Transverse colon (tissue), 4 donors: ENCODE results near the gene COPS7A. TPM values are rescaled to one million over a fixed set of nuclear protein-coding genes. Genes with fewer than 3 reads are reported as not detected.
A peak's percentile ranks its signal among the peaks of the same experiment; 100 is the strongest.

Experiments
- DNase-seq: peaks from one replicate; pipeline ENCODE4 v3.0.0-alpha.2; 2019
- H3K27ac ChIP-seq, 4 donors: fragments of 200-600 bp; sonication (generic); 2 replicates each; pipeline ENCODE4 v1.5.1; 2016 to 2018; ENCODE audit warnings: inconsistent platforms in 4 of 4
- H3K27me3 ChIP-seq: fragments of 200-600 bp; sonication (generic); 2 replicates; pipeline ENCODE4 v1.5.1; 2017; ENCODE audit warnings: inconsistent platforms
- H3K36me3 ChIP-seq, 4 donors: fragments of 200-600 bp; sonication (generic); 2 replicates each; pipeline ENCODE4 v1.5.1; 2017 to 2019; ENCODE audit warnings: inconsistent platforms in 4 of 4
- H3K4me1 ChIP-seq, 4 donors: fragments of 200-600 bp; sonication (generic); 2 replicates each; pipeline ENCODE4 v1.5.1; 2017 to 2020; ENCODE audit warnings: inconsistent platforms in 4 of 4
- H3K4me3 ChIP-seq, 4 donors: fragments of 200-600 bp; sonication (generic); 1 replicate in 1 of 4; 2 replicates in 3 of 4; pipeline versions ENCODE4 v1.5.1 to v1.6.1; 2017 to 2019; ENCODE audit warnings: inconsistent platforms in 4 of 4
- H3K9me3 ChIP-seq, 2 donors: fragments of 200-600 bp; sonication (generic); 2 replicates each; pipeline ENCODE4 v1.5.1; 2017 to 2019; ENCODE audit warnings: inconsistent platforms in 2 of 2
- EP300 ChIP-seq: sonication (generic); formaldehyde crosslinking; IDR thresholded peaks from one replicate; pipeline ENCODE4 v1.6.1; 2017; ENCODE audit warnings: antibody characterized with exemption, low read depth
- POLR2A ChIP-seq: fragments of 450-650 bp; IDR thresholded peaks from one replicate; pipeline ENCODE4 v1.6.1; 2016; ENCODE audit warnings: antibody characterized with exemption, mild to moderate bottlenecking, moderate library complexity
- POLR2AphosphoS5 ChIP-seq, 3 donors: sonication (generic); formaldehyde crosslinking; IDR thresholded peaks; one replicate each; pipeline ENCODE4 v1.6.1; 2016; ENCODE audit warnings: antibody characterized with exemption in 3 of 3
- whole genome bisulfite sequencing, 2 donors: methylation state at CpG; one replicate each; pipeline ENCODE4 v1.1.5; 2018; ENCODE audit warnings: low coverage in 1 of 2; 5-methylcytosine and 5-hydroxymethylcytosine counted together
- in situ Hi-C, 4 donors: fragments of 200-750 bp; cut with MboI; loops; one replicate each; pipeline versions ENCODE4 v1.15.0 to v1.15.1; 2017; ENCODE audit warnings: low sequenced_read_pairs in 3 of 4, low pct_ligation_motif_present in 1 of 4, low pct_unique_long_range_greater_than_20kb in 1 of 4
- intact Hi-C: fragments of 100-400 bp; cut with DNase I; formaldehyde crosslinking; loops from one replicate; pipeline ENCODE4 v1.15.1; 2023; ENCODE audit warnings: low total_unique reads
- small RNA-seq, 4 donors: library from RNA; depleted of rRNA; stranded (forward); fragments of <200 nt; gene quantifications; one replicate each; pipeline ENCODE3, GENCODE V24; 2016
- total RNA-seq, 4 donors: library from RNA; depleted of rRNA; stranded (reverse); fragments of >200 nt; gene quantifications; one replicate each; pipeline ENCODE4 v1.1.0, GENCODE V29; 2016
- TF ChIP-seq, protein P1 (sequence below), 5 experiments: fragments of 200-600 bp in 3 of 5; fragments of 450-650 bp in 2 of 5; sonication (generic) in 3 of 5; IDR thresholded peaks; 1 replicate in 2 of 5; 2 replicates in 3 of 5; pipeline ENCODE4 v1.5.1; 2016 to 2017; ENCODE audit warnings: antibody characterized with exemption in 5 of 5, inconsistent platforms in 3 of 5, mild to moderate bottlenecking in 2 of 5, moderate library complexity in 1 of 5

The COPS7A gene
- total RNA-seq, 4 donors from 2014 or later: 13.1 to 44.9 (median 36.9) TPM

GRCh38 chr12:6778574-6779550 lies 55.0 kb downstream of the COPS7A start:
- H3K9me3 ChIP-seq: no peaks in the 10 kb centered on the region
- WGBS, 2 donors: 5 to 7% methylated on average over 7 to 31 of the region's 35 CpGs
- peaks cover 4 to 41% (median 15%) of the 10 kb centered on the region in 4 donors for H3K4me1 ChIP-seq
- peak overlapping the region in 3 of 4 donors; percentile 12 to 47 (median 29) for H3K4me3 ChIP-seq
- in situ Hi-C loops (no loop called here), intact Hi-C loops (loop anchor here (10.0 kb wide), 1 partner anchor 164 kb away; no protein-coding TSS in a partner anchor)
- TF ChIP-seq, protein P1, sequence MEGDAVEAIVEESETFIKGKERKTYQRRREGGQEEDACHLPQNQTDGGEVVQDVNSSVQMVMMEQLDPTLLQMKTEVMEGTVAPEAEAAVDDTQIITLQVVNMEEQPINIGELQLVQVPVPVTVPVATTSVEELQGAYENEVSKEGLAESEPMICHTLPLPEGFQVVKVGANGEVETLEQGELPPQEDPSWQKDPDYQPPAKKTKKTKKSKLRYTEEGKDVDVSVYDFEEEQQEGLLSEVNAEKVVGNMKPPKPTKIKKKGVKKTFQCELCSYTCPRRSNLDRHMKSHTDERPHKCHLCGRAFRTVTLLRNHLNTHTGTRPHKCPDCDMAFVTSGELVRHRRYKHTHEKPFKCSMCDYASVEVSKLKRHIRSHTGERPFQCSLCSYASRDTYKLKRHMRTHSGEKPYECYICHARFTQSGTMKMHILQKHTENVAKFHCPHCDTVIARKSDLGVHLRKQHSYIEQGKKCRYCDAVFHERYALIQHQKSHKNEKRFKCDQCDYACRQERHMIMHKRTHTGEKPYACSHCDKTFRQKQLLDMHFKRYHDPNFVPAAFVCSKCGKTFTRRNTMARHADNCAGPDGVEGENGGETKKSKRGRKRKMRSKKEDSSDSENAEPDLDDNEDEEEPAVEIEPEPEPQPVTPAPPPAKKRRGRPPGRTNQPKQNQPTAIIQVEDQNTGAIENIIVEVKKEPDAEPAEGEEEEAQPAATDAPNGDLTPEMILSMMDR (IDR thresholded peaks at IDR 0.05): peak; percentile 91 to 98 (median 95)
- peak in 2 of 3 donors; percentile 33 to 43 for TF ChIP-seq POLR2AphosphoS5 (IDR thresholded peaks at IDR 0.05)
- no peak for TF ChIP-seq POLR2A
- no peaks in the 10 kb centered on the region for H3K27me3 ChIP-seq
- DNase-seq: peak; percentile 96
- H3K36me3 ChIP-seq: no peaks in the 10 kb centered on the region
- H3K27ac ChIP-seq: peak overlapping the region; percentile 73 to 87 (median 82)

GRCh38 chr12:6779708-6780432 lies 56.0 kb downstream of the COPS7A start:
- no peak for TF ChIP-seq EP300
- TF ChIP-seq, protein P1 (IDR thresholded peaks at IDR 0.05): no peak
- no peak for TF ChIP-seq POLR2AphosphoS5 (IDR thresholded peaks at IDR 0.05)
- TF ChIP-seq POLR2A: no peak
- intact Hi-C loops: loop anchor here (5.0 to 10.0 kb wide), 2 partner anchors 33 to 165 kb away; no protein-coding TSS in a partner anchor

GRCh38 chr12:6780573-6780972 lies 56.7 kb downstream of the COPS7A start:
- 79% methylated on average over 6 of the region's 6 CpGs; no CpG with 5 or more reads in 1 of the 2 donors for WGBS, 2 donors
- Histone ChIP-seq H3K4me1 (peaks cover 4 to 32% (median 9%) of the 10 kb centered on the region in 4 donors), H3K36me3 (no peaks in the 10 kb centered on the region), H3K27me3 (no peaks in the 10 kb centered on the region), H3K9me3 (no peaks in the 10 kb centered on the region), H3K27ac (no peak overlapping the region), H3K4me3 (no peak overlapping the region)
- intact Hi-C loops: loop anchor here (5.0 kb wide), 1 partner anchor 33 kb away; no protein-coding TSS in a partner anchor
- TF ChIP-seq, protein P1 (IDR thresholded peaks at IDR 0.05): no peak
- TF ChIP-seq POLR2A (no peak), POLR2AphosphoS5 (IDR thresholded peaks at IDR 0.05) (no peak), EP300 (no peak)
- in situ Hi-C loops: no loop called here
- no peak for DNase-seq

More at GRCh38 chr12:6779708-6780432, 56.0 kb downstream of the COPS7A start:
- H3K27ac ChIP-seq: peak overlapping the region in 2 of 4 donors; percentile 83 to 87
- no peaks in the 10 kb centered on the region for H3K36me3 ChIP-seq
- DNase-seq: no peak
- no peaks in the 10 kb centered on the region for H3K27me3 ChIP-seq
- WGBS, 2 donors: 75% methylated on average over 1 to 6 of the region's 6 CpGs
- in situ Hi-C loops: no loop called here
- no peak overlapping the region for H3K4me3 ChIP-seq
- H3K4me1 ChIP-seq: peaks cover 4 to 37% (median 11%) of the 10 kb centered on the region in 4 donors
- no peaks in the 10 kb centered on the region for H3K9me3 ChIP-seq

Small RNAs within 50 kb of the gene (small RNA-seq; reads per million reads assigned to genes)
- gene RNU6-781P: 0 reads per million in 4 donors

Other genes with a start within 250 kb of the COPS7A start
- gene MRPL51, start 230.8 kb upstream of the COPS7A start, total RNA-seq: 10 to 100 TPM in 3 of 4 donors, 1 to 10 TPM in 1; 2.6 to 49.7 (median 40.9) TPM
- 10 to 100 TPM; 18.3 to 20.2 (median 19.2) TPM for gene NCAPD2, start 229.9 kb upstream of the COPS7A start, total RNA-seq
- 1,000 to 10,000 TPM; 1,806 to 2,946 (median 2,333) TPM for gene GAPDH, start 189.5 kb upstream of the COPS7A start, total RNA-seq
- 10 to 100 TPM in 1 of 4 donors, 1 to 10 TPM in 3; 6.1 to 54.2 (median 8.0) TPM for gene IFFO1, start 168.0 kb upstream of the COPS7A start, total RNA-seq
- gene NOP2, start 155.8 kb upstream of the COPS7A start, total RNA-seq: 100 to 1,000 TPM in 1 of 4 donors, 10 to 100 TPM in 3; 12.8 to 167 (median 30.5) TPM
- 100 to 1,000 TPM; 142 to 165 (median 154) TPM for gene CHD4, start 116.7 kb upstream of the COPS7A start, total RNA-seq
- 10 to 100 TPM; 27.9 to 50.1 (median 30.2) TPM for gene LPAR5, start 88.1 kb upstream of the COPS7A start, total RNA-seq
- gene ACRBP, start 76.6 kb upstream of the COPS7A start, total RNA-seq: 1 to 10 TPM in 3 of 4 donors, not detected in 1; 2.2 to 2.9 (median 2.7) TPM
- 100 to 1,000 TPM in 1 of 4 donors, 10 to 100 TPM in 3; 41.8 to 165 (median 56.6) TPM for gene ING4, start 60.9 kb upstream of the COPS7A start, total RNA-seq
- 10 to 100 TPM; 34.8 to 49.4 (median 42.8) TPM for gene ZNF384, start 34.7 kb upstream of the COPS7A start, total RNA-seq
- under 1 TPM in 1 of 4 donors, not detected in 3; 0.64 TPM for gene PIANP, start 23.2 kb upstream of the COPS7A start, total RNA-seq
- gene MLF2, start 29.1 kb downstream of the COPS7A start, total RNA-seq: 100 to 1,000 TPM; 100 to 360 (median 164) TPM
- 100 to 1,000 TPM in 1 of 4 donors, 10 to 100 TPM in 3; 64.0 to 124 (median 83.9) TPM for gene PTMS, start 42.3 kb downstream of the COPS7A start, total RNA-seq
- gene LAG3, start 48.5 kb downstream of the COPS7A start, total RNA-seq: 1 to 10 TPM in 1 of 4 donors, under 1 TPM in 1, not detected in 2; 0.68 to 1.4 TPM
- gene CD4, start 65.5 kb downstream of the COPS7A start, total RNA-seq: 1 to 10 TPM in 3 of 4 donors, under 1 TPM in 1; 1.00 to 7.9 (median 2.8) TPM
- 1 to 10 TPM in 3 of 4 donors, not detected in 1; 3.0 to 6.4 (median 3.1) TPM for gene GPR162, start 97.8 kb downstream of the COPS7A start, total RNA-seq
- 10 to 100 TPM in 3 of 4 donors, 1 to 10 TPM in 1; 5.9 to 32.9 (median 14.4) TPM for gene P3H3, start 104.4 kb downstream of the COPS7A start, total RNA-seq
- under 1 TPM in 2 of 4 donors, not detected in 2; 0.14 to 0.32 TPM for gene GNB3, start 116.9 kb downstream of the COPS7A start, total RNA-seq
- 1 to 10 TPM in 3 of 4 donors, not detected in 1; 3.0 to 8.8 (median 3.3) TPM for gene CDCA3, start 127.2 kb downstream of the COPS7A start, total RNA-seq
- gene USP5, start 128.1 kb downstream of the COPS7A start, total RNA-seq: 100 to 1,000 TPM in 1 of 4 donors, 10 to 100 TPM in 3; 30.5 to 171 (median 35.4) TPM
- 100 to 1,000 TPM; 360 to 671 (median 400) TPM for gene TPI1, start 143.5 kb downstream of the COPS7A start, total RNA-seq
- 10 to 100 TPM in 2 of 4 donors, 1 to 10 TPM in 2; 4.5 to 21.0 (median 8.2) TPM for gene SPSB2, start 149.3 kb downstream of the COPS7A start, total RNA-seq
- 10 to 100 TPM in 1 of 4 donors, 1 to 10 TPM in 1, under 1 TPM in 1, not detected in 1; 0.60 to 11.3 (median 5.9) TPM for gene LRRC23, start 180.8 kb downstream of the COPS7A start, total RNA-seq
- gene ENO2, start 190.5 kb downstream of the COPS7A start, total RNA-seq: 10 to 100 TPM in 2 of 4 donors, 1 to 10 TPM in 2; 7.2 to 14.1 (median 9.6) TPM
- 100 to 1,000 TPM in 2 of 4 donors, 10 to 100 TPM in 2; 59.1 to 160 (median 112) TPM for gene ATN1, start 203.9 kb downstream of the COPS7A start, total RNA-seq
- gene RNU7-1, start 219.8 kb downstream of the COPS7A start, total RNA-seq: not detected
- gene C12orf57, start 220.0 kb downstream of the COPS7A start, total RNA-seq: 100 to 1,000 TPM; 303 to 452 (median 386) TPM
- gene PTPN6, start 227.3 kb downstream of the COPS7A start, total RNA-seq: 10 to 100 TPM; 21.7 to 49.0 (median 36.1) TPM
- 100 to 1,000 TPM; 196 to 402 (median 263) TPM for gene PHB2, start 246.6 kb downstream of the COPS7A start, total RNA-seq
- gene EMG1, start 246.9 kb downstream of the COPS7A start, total RNA-seq: 10 to 100 TPM in 3 of 4 donors, 1 to 10 TPM in 1; 5.6 to 30.6 (median 26.6) TPM